Measurements from ENCODE around the gene LHX6. TPM values are rescaled to one million over a fixed set of nuclear protein-coding genes. Genes with fewer than 3 reads are reported as not detected.

Gene LHX6
- total RNA-seq, 2 experiments from 2014 or later, result 0.07 to 0.22 TPM

- no peaks in the 10 kb centered on the region for H3K27me3 Mint-ChIP-seq
- intact Hi-C loops (cut with micrococcal nuclease), result loop anchor here (10.0 kb wide), 1 partner anchor 77 kb away; no protein-coding TSS in a partner anchor
Measured at GRCh38 chr9:122268041-122268814, 39.5 kb upstream of the LHX6 start.

GRCh38 chr9:122265149-122265915, 36.6 kb upstream of the LHX6 start:
- H3K4me1 Mint-ChIP-seq (ENCODE audit: low read depth), result peaks cover 41% of the 10 kb centered on the region
- no peak for TF ChIP-seq CTCF (IDR thresholded peaks at IDR 0.05)
- no peaks in the 10 kb centered on the region for H3K27me3 Mint-ChIP-seq
- ChIA-PET CTCF (interaction anchor here (0.8 to 3.2 kb wide), 8 partner anchors 16 to 233 kb away, joined by 3 to 12 read pairs (median 8); no protein-coding TSS in a partner anchor), POLR2A (interaction anchor here (0.6 to 2.4 kb wide), 15 partner anchors 10 to 639 kb away, joined by 3 to 10 read pairs (median 4); partner anchors contain the start of genes MORN5 and NDUFA8)
- DNase-seq (peak; percentile 2), ATAC-seq (peak; percentile 47)
- intact Hi-C loops (cut with micrococcal nuclease), result loop anchor here (10.0 kb wide), 1 partner anchor 79 kb away; no protein-coding TSS in a partner anchor
- peak overlapping the region; percentile 84 for H3K4me3 Mint-ChIP-seq
- H3K27ac Mint-ChIP-seq, result peak overlapping the region; percentile 100
- peaks cover 29% of the 10 kb centered on the region for H3K36me3 Mint-ChIP-seq (ENCODE audit: low read depth)
- no peaks in the 10 kb centered on the region for H3K9me3 Mint-ChIP-seq

More at GRCh38 chr9:122268041-122268814, 39.5 kb upstream of the LHX6 start:
- Mint-ChIP-seq H3K9me3 (no peaks in the 10 kb centered on the region), H3K36me3 (ENCODE audit: low read depth) (peaks cover 45% of the 10 kb centered on the region), H3K4me3 (no peak overlapping the region), H3K27ac (no peak overlapping the region), H3K4me1 (ENCODE audit: low read depth) (peaks cover 44% of the 10 kb centered on the region)
- POLR2A ChIA-PET, result interaction anchor here (0.6 kb wide), 1 partner anchor 581 kb away, joined by 3 read pairs; no protein-coding TSS in a partner anchor
- CTCF ChIA-PET, result interaction anchor here (0.9 to 2.4 kb wide), 3 partner anchors 145 to 169 kb away, joined by 4 to 10 read pairs (median 7); no protein-coding TSS in a partner anchor
- ATAC-seq (no peak), DNase-seq (no peak)
- no peak for TF ChIP-seq CTCF (IDR thresholded peaks at IDR 0.05)

GRCh38 chr9:122264360-122265148, 35.8 kb upstream of the LHX6 start, which contains the start of the genes MRRF and RBM18:
Gene MRRF, plus strand, starts transcription at chr9:122264882. Its CDS starts 6,010 bp downstream, at chr9:122270892.
Gene RBM18, minus strand, starts transcription at chr9:122264840. Its CDS starts 3,348 bp downstream, at chr9:122261492.
- ATAC-seq, result peak; percentile 81
- H3K4me1 Mint-ChIP-seq (ENCODE audit: low read depth), result peaks cover 41% of the 10 kb centered on the region
- TF ChIP-seq CTCF (IDR thresholded peaks at IDR 0.05), result no peak
- peak; percentile 92 for DNase-seq
- CTCF ChIA-PET, result interaction anchor here (0.8 to 3.2 kb wide), 7 partner anchors 17 to 234 kb away, joined by 3 to 12 read pairs (median 6); no protein-coding TSS in a partner anchor
- H3K27me3 Mint-ChIP-seq, result no peaks in the 10 kb centered on the region
- H3K4me3 Mint-ChIP-seq, result peak within 1 kb of the TSS; percentile 84
- H3K27ac Mint-ChIP-seq, result peak within 1 kb of the TSS; percentile 100
- no peaks in the 10 kb centered on the region for H3K9me3 Mint-ChIP-seq
- intact Hi-C loops (cut with micrococcal nuclease), result loop anchor here (10.0 kb wide), 1 partner anchor 80 kb away; no protein-coding TSS in a partner anchor
- peaks cover 33% of the 10 kb centered on the region for H3K36me3 Mint-ChIP-seq (ENCODE audit: low read depth)
- POLR2A ChIA-PET, result interaction anchor here (0.6 to 2.4 kb wide), 17 partner anchors 9 to 640 kb away, joined by 3 to 10 read pairs (median 4); partner anchors contain the start of genes MORN5, NDUFA8 and TTLL11

- peaks cover 33% of the 10 kb centered on the region for H3K36me3 Mint-ChIP-seq (ENCODE audit: low read depth)
- POLR2A ChIA-PET, result interaction anchor here (0.7 to 2.4 kb wide), 11 partner anchors 18 to 640 kb away, joined by 3 to 9 read pairs (median 4); partner anchors contain the start of gene TTLL11
Measured at GRCh38 chr9:122263699-122264349, 35.1 kb upstream of the LHX6 start.

More at GRCh38 chr9:122263699-122264349, 35.1 kb upstream of the LHX6 start:
- ATAC-seq, result no peak
- Mint-ChIP-seq H3K4me3 (peak overlapping the region; percentile 84), H3K27me3 (no peaks in the 10 kb centered on the region), H3K9me3 (no peaks in the 10 kb centered on the region), H3K4me1 (ENCODE audit: low read depth) (peaks cover 41% of the 10 kb centered on the region), H3K27ac (peak overlapping the region; percentile 100)
- peak; percentile 2 for DNase-seq
- intact Hi-C loops (cut with micrococcal nuclease), result loop anchor here (10.0 kb wide), 1 partner anchor 81 kb away; no protein-coding TSS in a partner anchor
- CTCF ChIA-PET, result interaction anchor here (1.5 to 2.7 kb wide), 3 partner anchors 106 to 168 kb away, joined by 3 to 9 read pairs (median 6); no protein-coding TSS in a partner anchor
- no peak for TF ChIP-seq CTCF (IDR thresholded peaks at IDR 0.05)

Data from activated CD8-positive, alpha-beta T cell treated with anti-CD3 and anti-CD28 coated beads for 36 hours (primary cell).